HG02973 (cell line): Measurements from ENCODE around the gene NT5DC4.

Experiments
- ATAC-seq: cut with Tn5 transposase; IDR thresholded peaks from one replicate; pipeline ENCODE4 v1.9.1; 2021; ENCODE audit warnings: moderate library complexity; ENCODE audit not compliant: unreplicated experiment

NT5DC4 gene

DNA sequence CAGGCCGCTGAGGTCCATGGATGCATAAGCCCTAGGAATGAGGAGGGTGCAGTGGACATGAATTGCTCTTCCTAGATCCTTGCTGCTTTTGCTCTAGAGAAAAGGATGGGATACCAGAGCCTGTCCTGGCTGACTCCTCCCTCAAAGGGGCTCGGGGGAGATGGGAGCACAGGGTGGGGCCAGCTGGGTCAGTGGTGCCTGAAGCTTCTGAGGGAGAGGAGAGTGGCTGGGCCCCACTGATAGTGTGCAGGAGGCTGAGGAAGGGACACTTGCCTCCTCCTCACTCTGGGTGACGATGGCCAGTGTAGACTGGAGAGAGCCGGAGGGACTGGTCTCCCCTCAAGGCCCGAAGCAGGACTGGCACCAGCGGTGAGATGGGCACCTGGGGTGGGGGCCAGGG is at the start of gene NT5DC4:
Gene NT5DC4, plus strand, starts transcription at position 236 of the 400 bp plus-strand sequence. Its CDS starts 60 bp downstream, at position 296.
- no peak for ATAC-seq

DNA sequence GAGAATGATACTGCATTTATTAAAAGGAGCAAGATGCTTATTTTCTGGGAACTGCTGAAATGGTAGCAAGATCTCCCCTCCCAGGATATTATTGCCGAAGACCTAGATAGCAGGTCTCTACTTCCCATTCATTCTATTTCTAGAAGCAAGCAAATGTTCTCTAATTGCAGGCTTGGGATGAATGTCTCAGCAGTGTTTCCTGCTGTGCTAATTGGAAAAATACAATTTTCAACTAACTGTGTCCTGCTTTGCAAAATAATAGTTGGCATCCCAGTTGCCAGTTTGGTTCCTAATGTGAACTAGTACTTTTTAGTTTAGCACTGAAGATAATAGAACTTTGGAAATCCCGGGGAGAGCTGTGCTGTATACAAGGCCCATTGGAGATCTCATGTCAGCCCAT is 49.0 kb upstream of the NT5DC4 start:
- ATAC-seq = no peak

DNA sequence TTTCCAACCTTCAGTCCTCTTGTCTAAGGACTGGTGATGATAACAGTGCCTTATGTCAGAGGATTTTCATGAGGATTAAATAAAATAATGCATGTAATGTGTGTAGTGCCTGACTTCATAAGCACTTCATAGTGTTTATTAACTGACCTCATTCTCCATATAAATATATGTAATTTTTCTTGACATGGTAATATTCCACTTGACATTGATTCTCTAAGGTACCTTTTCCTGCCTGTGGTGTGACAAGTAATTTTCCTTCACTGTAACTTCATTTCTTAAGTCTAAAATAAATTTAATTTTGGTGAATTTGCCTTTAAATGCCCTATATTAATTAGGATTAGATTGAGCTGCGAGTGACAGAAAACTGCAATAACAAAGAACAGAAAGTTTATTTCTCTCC is 47.8 kb upstream of the NT5DC4 start:
- no peak for ATAC-seq

DNA sequence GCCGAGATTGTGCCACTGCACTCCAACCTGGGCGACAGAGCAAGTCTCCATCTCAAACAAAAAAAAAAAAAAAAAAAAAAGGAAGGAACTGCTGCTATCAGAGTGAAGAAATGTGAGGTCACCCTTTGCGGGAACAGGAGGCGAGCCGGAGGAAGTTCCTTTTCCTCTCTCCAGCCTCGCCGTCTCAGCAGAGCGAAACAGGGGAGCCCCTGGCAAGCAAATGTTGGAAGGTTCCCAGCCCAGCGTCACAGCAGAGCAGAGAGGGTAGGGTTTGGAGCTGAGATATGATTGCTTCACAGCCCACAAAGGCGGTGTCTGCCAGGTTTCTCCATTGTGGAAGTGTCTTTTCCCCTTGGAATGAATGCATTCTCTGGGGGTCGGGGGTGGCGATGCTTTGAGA is 46.6 kb upstream of the NT5DC4 start:
- no peak for ATAC-seq

DNA sequence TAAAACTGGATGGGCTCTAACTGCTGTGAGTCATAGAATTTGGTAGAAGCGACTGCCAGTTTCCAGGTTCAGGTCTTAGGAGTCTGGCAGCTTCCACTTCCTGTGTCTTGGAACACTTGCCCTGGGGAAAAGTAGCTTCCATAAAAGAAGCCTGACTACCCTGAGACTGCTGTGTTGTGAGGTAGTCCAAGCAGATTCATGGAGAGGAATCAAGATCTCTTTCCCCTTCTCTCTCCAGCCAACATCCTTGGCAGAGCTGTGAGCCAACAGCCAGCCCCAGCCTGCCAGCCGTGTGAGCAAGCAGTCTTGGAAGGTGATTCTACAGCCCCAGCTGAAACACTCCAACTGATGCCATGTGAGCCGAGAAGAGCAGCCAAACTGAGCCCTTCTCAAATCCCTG is 41.3 kb upstream of the NT5DC4 start:
- no peak for ATAC-seq

DNA sequence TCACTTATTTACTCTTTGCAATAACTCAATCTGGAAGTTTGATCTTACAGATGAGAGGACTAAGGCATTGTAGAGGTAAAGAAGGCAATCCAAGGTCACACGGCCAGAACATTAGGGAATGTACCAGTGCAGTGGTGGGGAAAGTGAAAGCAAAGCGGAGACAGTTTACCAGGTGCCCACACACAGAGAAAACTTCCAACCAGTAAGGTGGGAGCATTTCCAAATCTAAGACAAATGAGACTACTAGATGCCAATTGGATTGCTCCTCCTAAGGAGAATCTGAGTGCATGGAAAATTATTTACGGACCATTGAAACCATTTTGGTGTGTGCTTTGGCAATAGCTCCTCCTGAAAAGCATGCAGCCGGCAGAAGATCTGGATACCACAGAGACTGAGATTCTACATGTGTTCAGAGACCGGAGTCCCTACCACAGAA is 40.1 kb upstream of the NT5DC4 start:
- no peak for ATAC-seq

DNA sequence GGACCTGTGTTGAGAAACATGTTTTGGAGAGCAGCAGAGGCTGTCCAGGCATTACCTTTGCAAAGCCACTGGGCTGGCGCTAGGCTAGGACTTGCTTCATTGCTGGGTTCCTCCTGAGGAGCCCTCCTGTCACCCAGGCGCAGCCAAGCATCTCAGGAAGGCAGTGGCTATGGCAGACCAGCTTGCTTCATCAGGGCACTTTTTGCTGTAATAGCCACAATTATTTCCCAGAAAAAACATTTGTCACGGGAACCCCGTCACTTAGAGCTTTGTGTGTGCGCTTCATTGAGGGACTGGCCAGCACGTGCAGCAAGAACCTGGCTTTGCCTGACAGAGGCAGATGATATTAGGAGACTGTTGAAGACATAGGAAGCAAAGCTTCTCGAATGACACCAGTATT is 38.7 kb upstream of the NT5DC4 start:
- no peak for ATAC-seq

DNA sequence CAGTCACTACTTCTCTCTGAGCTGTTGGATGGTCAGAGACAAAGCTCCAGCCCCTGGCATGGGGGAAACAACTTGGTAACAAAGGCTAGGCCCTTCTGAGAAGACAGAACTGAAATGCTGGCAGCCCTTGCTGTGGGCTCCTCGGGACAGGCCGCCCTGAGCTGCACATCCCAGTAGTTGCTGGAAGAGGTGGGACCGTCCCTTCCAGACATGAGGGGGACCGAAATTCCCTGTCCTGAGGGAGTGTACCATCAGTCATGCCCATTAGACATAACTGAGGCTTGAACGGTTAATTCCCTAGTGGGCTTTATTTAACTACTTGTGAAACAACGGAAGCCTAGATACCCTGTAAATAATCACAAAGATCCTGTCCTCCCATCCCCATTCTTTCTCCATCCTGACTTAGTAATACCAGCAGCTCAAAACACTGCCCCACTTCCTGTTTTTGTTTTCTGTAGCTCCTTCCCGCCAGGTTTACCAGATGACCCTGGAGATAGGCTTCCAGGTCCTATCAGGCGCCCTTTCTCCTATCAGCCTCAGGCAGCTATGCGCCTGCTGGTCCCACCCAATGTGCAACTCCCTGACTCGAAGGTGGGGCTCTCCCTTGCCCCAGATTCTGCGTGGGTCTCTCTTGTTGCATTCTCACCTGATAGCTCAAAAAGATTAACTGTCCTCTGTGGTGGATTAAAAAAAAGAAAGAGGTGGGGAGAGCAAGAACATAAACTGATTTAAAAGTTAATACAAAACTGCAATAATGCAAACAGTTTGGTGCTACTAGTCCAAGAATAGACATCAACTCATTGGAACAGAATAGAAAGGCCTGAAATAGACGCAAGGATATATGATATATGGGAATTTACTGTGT is 37.0 kb upstream of the NT5DC4 start:
- no peak for ATAC-seq

DNA sequence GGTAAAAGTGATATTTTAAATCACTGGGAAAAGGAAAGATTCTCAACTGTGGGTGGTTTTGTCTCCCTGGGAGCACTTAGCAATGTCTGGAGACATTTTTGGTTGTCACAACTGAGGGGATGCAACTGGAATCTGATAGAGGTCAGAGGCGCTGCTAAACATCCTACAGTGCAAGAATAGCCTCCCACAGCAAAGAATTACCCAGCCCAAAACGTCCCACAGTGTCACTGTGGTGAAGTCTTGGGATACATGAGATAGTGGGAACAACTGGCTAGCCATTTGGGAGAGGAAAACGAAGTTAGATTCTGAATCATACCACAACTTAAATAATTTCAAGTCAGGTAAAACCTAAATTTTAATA is 36.4 kb upstream of the NT5DC4 start:
- ATAC-seq = no peak

DNA sequence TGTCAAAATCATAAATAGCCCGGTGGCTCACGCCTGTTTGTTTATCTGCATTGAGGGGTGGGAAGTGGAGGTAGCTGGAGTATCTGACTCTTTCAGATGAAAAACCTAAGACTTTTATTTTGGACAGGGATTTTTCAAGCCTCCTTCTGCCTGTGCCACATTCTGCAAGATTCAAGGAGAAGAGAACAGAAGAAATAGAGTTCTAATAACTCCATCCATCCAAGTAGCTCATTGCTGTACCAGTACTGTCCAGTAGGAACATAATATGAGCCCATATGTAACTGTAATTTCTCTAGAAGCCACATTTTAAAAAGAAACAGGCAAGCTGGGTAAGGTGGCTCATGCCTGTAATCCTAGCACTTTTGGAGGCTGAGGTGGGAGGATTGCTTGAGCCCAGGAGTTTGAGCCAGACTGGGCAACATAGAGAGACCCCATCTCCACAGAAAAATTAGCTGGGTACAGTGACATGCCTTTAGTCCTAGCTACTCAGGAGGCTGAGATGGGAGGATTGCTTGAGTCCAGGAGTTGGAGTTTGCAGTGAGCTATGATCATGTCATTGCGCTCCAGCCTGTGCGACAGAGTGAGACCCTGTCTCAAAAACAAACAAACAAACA is 35.4 kb upstream of the NT5DC4 start:
- no peak for ATAC-seq

DNA sequence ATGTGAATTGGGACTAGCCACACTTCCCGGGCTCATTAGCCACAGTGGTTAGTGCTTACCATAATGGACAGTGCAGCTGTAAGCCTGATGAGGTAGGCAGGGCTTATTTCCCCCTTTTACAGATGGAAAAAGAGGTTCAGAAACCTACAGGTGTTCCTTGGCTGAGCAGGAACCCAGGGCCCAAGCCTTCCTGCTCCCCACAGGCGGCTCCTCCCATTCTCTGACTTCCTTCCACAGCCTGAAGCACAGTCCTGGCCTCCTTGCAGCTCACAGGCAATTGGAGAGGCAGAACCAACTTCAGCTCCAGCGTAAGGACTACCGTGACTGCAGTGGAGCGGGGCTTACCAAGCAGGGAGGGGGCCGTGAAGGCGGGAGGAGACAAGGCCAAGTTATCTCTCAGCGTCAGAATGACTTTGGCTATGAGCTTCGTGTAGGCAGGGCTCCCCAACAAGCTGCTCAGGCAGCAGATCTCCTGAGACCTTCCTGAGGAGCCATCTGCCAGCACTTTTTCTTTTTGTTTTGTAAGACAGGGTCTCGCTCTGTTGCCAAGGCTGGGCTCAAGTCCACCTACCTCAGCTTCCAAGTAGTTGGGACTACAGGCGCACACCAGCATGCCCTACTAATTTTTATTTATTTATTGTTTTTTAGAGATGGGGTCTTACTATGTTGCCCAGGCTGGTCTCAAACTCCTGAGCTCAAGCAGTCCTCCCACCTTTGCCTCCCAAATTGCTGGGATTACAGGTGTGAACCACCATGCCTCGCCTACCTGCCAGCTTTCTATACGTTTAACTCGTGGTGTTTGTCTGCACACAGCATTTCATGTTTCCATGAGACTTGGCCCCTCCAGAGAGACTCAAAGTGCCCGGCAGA is 34.2 kb upstream of the NT5DC4 start:
- ATAC-seq = no peak

DNA sequence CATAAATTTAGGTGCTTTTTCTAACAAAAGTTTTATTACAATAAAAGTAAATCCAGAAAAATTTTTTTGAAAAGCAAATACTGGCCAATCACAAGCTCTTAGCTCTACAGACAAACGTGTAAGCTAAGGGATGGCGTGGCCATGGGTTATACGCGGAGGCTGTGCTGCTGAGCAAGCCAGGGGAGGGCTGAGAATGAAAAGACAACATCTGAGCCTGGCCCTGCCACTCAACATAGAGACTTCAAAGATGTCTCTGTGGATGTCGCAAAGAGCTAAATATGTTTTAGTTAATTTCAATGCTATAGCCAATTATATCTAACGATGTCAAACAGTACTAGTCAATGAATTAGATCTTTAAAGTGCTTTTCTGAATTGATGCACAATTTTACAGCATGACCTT is 33.3 kb upstream of the NT5DC4 start:
- no peak for ATAC-seq

DNA sequence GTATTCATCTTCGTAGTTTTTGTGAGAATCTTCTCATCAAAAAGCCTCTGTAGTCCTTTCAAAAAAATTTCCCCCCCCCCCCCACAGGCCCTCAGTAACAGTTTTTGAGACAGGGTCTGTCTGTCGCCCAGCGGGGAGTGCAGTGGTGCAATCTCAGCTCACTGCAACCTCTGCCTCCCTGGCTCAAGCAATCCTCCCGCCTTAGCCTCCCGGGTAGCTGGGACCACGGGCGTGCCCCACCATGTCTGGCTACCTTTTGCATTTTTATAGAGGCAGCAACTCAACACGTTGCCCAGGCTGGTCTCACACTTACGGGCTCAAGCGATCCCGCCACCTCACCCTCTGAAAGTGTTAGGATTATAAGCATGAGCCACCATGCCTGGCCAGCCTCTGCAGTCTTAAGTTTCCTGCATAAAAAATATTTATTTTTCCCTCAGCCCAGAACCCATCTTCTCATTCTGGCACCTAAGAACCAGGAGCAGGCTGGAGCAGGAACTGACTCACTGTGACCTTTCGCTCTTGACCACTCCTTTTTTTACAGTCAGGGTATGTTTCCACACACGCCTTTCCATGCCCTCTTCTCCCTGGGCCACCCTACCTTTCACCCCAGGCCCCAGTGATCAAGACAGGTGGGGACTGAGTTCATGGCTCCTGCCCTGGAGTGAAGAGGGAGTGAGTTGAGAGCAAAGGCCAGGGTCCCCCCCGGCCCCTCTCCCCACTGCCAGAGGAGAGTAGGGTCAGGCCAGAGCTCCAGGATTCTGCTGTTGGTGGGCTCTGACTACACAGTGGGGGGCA is 32.5 kb upstream of the NT5DC4 start:
- ATAC-seq = no peak

DNA sequence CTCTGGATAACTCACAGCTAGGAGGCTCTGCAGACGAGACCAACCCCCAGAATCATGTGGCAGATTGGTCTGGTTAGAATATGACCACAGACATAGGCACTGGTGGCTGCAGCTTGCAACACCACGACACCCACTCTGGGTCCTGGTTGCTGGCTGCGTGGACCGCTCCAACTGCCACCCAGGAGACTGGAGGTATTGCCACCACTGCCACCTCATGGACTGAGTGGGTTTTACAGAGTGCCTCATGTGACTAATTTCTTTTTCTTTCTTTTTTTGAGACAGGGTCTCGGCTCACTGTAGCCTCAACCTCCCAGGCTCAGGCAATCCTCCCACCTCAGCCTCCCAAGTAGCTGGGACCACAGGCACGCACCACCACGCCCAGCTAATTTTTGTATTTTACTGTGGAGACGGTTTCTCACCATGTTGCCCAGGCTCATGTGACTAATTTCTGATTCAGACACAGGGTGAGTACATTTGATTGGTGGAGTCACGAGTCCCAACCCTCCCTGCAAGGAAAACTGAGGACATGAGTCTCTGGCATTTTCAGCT is 29.9 kb upstream of the NT5DC4 start:
- no peak for ATAC-seq

DNA sequence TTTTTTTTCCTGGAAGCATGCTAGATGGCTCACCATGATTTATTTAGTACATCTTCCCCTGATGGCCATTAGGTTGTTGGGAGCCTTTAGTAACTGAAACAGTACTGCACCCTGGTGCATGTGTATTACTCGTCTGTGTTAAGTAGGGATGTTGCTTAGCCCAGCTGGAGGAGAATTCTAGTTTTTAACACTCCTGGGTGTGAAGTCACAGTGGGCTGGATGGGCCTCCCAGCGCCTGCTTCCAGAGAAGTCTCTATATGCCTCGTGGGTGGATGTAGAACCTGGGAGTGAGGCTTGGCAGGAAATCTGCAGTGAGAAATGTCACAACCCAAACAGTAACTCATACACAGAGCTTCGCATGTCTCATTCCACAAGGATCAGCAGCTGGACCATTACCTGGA is 28.9 kb upstream of the NT5DC4 start:
- ATAC-seq = no peak

DNA sequence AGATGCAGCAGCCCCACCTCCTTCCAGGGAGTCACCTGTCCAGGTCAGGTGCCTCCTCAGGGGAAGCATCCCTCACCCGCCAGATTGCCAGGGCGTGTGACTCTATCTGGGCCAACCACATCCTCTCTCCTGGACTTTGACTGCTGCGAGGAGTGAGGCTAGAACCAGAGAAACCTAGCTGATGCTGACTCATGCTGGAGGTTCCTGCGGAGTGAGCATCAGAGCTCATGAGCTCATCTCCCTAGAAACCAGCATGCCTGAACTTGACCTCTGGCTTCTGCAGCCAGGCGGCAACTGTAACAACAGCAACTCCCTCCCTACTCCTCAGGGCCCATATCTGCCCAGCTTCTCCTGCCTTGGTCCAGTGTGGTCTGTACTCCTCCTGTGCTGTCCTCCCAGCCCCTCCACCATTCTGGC is 28.3 kb upstream of the NT5DC4 start:
- peak; percentile 75 for ATAC-seq

DNA sequence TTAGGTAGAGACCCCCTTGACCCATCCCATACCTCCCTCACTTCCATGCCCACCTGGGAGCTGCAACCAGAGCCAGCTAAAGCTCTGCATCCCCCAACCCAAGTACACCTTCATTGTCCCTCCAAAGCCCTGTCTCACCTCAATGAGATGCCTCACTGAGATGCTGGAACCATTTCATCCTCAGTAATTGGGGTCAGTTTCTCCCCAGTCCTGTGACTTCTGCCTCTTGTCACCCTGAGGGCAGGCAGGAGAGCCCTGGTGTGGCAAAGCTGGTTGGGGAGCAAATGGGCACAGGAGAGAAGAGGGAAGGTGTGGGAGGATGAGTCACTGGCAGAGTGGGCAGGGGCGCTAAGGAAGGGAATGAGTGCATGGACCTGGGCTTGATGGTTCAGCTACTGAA is 27.9 kb upstream of the NT5DC4 start:
- peak; percentile 16 for ATAC-seq

DNA sequence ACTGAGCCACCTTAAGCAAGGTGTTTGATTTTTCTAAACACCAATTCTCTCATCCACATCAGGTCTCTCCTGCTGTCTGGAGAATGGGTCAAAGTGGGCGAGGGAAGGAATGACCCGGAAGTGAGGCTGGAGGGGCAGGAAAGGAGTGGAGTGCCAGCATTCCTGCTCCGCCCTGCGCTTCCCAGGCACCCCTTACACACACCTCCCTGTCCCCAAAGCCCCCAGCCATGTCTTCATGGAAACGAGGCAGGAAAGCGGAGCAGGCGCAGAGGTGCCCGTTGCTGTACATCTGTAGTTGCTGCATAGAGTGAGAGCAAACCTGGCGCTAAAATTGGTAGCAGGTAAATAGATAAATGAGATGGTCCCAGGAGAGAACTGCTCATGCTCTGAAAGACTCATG is 27.2 kb upstream of the NT5DC4 start:
- ATAC-seq = no peak

DNA sequence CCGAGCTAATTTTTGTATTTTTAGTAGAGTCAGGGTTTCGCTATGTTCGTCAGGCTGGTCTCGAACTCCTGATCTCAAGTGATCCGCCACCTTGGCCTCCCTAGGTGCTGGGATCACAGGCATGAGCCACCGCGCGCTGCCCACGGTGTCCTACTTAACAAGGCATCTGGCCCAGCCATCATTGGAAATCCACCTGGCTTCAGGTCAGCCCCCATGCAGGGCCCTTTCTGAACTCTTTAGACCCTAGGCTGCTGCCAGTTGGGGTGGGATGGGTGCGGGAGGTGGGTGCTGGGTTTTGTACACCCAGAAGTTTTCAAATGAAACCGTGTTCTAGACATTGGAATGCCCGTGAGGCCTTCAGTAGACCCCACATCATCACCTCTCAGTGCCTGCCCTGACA is 26.6 kb upstream of the NT5DC4 start:
- ATAC-seq = no peak

DNA sequence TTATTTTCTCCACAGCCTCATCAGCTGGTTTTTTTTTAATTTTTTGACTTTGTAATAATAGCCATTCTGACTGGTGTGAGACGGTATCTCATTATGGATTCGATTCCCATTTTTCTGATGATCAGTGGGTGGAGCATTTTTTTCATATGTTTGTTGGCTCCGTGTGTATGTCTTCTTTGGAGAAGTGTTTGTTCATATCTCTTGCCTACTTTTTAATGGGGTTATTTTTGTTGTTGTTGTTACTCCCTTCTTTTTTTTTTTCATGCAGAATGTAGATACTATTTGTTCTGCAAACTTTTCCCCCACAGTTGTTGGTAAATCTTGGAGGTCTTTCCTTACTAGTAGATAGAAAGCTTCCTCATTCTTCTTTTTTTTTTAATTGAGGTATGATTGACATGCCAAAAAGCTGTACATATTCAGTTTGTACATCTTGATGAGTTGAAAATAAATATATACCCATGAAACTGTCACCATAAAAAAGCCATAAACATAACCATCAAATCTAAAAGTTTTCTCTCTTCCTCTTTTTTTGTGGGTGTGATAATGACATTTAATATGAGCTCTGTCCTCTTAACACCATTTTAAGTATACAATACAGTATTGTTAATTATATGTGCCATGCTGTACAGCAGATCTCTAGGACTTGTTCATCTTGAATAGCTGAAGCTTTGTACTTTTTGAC is 21.8 kb upstream of the NT5DC4 start:
- no peak for ATAC-seq
